HuH-7.5 (cell line): ENCODE data around the gene ATAD1.
"Not testable (repeated sequence)": the region's sequence is repeated elsewhere in the genome, so short reads cannot be mapped to it uniquely, and the experiment has no call there.

Experiments
- DNase-seq: peaks from one replicate; pipeline ENCODE4 v3.0.0; 2011; ENCODE audit warnings: low spot score

ATAD1 gene

GRCh38 chr10:87801813-87802435 is 16.1 kb downstream of the ATAD1 start:
- not testable (repeated sequence) for DNase-seq

- no peak for DNase-seq
These were observed 18.2 kb downstream of the ATAD1 start for GRCh38 chr10:87799860-87800259.

- no peak for DNase-seq
These were observed 19.9 kb downstream of the ATAD1 start for GRCh38 chr10:87798082-87798481.

- DNase-seq: no peak
These were observed 23.7 kb downstream of the ATAD1 start for GRCh38 chr10:87794285-87794684.

- DNase-seq: no peak
These were observed 27.8 kb downstream of the ATAD1 start for GRCh38 chr10:87790185-87790584.

GRCh38 chr10:87786421-87786820 is 31.6 kb downstream of the ATAD1 start:
- DNase-seq: no peak

- no peak for DNase-seq
These were observed 35.3 kb downstream of the ATAD1 start for GRCh38 chr10:87782721-87783120.

GRCh38 chr10:87781545-87781944 is 36.5 kb downstream of the ATAD1 start:
- no peak for DNase-seq

- DNase-seq: no peak
These were observed 41.7 kb downstream of the ATAD1 start for GRCh38 chr10:87776328-87776727.

DNA sequence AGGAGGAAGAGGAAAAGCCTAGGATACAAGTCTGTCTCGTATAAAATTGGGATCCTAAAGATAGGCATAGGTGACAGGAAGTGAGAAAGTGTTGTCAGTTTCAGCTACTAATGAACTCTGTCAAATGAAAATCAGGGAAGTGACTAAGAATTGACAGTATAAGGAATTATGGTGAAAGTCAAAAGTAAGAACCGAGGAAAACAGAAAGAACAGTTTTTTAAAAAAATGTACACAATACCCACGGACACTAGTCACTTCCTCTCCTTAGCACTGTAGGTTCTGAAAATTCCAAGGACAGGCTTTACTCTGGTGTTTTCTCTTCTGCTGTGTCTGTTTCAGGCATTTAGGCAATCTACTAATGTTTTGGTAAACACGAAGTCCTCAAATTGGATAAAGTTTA is 42.3 kb downstream of the ATAD1 start:
- DNase-seq: no peak

DNA sequence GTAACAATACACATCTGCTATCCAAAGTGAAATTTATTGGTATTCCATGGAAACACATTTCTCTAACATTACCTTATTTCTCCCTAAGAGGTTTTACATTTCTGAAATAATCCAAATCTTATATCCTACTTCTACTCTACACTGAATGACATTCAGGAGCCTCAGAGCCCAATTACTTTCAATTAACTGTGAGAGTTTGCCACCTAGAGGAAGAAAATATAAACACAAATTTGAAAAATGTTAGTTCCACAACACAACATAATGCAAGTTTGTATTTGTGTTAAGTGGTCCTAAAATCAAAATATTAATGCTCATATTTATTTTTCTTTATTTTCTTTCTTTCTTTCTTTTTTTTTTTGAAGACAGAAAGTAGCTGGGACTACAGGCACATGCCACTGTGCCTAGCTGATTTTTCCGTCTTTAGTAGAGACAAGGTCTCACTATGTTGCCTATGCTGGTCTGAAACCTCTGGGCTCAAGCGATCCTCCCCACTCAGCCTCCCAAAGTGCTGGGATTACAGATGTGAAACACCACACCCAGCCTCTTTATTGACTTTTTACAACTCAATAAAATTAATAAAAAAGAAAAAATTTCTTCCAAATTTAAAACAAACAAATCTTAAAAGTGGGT is 46.0 kb downstream of the ATAD1 start:
- no peak for DNase-seq

DNA sequence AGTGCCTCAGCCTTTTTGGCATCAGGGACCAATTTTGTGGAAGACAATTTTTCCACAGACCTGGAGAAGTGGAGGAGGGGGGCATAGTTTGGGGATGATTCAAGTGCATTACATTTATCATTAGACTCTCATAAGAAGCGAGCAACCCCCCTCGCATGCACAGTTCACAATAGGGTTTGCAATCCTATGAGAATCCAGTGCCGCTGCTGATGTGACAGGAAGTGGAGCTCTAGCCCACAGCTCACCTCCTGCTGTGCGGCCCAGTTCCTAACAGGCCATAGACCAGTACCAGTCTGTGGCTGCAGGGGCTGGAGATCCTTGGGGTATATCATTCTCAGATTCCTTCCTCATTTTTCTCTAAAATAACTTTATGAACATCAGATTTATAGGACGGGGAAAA is 50.8 kb downstream of the ATAD1 start:
- no peak for DNase-seq

GRCh38 chr10:87765666-87766376 is 52.2 kb downstream of the ATAD1 start:
- no peak for DNase-seq

GRCh38 chr10:87764072-87764934 is 53.7 kb downstream of the ATAD1 start:
- DNase-seq: no peak

- DNase-seq: no peak
These were observed 54.8 kb downstream of the ATAD1 start for GRCh38 chr10:87763086-87763861.

DNA sequence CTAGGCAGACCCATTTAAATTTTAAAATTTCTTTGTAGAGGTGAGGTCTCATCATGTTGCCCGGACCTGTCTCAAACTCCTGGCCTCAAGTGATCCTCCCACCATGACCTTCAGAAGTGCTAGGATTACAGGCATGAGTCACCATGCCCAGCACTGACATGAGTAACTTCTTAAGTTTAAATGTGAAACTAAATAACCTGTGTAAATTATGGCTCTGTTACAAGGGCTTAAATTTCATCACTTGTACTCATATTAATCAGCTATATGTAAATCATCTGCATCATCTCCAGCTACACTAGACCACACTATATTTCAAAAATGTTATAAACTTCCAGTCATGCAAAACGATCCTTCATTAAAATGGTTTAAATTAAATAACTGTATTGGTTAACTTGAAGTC is 56.1 kb downstream of the ATAD1 start:
- DNase-seq: no peak

- DNase-seq: no peak
These were observed 56.9 kb downstream of the ATAD1 start for GRCh38 chr10:87761153-87761552.

DNA sequence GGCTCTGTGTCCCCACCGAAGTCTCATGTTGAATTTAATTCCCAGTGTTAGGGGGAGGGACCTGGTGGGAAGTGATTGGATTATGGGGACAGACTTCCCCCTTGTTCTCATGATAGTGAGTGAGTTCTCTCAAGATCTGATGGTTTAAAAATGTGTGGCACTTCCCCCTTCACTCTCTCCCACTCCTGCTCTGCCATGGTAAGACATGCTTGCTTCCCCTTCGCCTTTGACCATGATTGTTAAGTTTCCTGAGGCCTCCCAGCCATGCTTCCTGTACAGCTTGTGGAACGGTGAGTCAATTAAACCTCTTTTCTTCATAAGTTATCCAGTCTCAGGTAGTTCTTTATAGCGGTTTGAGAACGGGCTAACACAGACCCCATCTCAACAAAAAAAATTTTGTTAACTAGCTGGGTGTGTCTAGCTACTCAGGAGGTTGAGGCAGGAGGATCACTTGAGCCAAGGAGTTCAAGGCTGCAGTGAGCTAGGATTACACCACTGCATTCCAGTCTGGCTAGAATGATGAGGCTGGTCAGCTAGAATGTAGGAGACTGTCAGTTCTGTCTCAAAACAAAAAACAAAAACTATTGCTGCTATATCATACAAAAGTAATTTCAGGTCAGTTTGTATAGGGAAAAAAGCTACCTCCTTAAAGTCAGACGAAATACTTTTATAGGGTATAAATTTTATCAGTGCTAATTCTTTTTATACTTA is 57.7 kb downstream of the ATAD1 start:
- DNase-seq: no peak

DNA sequence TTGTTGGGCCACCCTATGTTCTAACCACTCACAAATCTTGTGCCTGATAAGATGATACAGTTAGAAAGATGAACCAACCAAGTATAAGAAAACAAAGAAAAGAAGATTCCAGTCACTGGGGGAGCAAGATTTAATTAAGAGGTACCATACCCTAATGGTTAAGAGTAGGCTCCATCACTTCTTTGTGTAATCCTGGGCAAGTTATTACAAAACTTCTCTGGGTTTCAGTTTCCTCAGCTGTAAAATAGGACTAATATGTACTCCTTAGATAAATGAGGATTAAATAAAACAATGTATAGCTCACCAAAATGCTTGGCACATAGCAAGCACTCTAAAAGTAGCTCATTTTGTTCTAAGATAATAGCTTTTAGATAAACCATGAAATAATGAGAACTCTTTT is 58.5 kb downstream of the ATAD1 start:
- no peak for DNase-seq

- no peak for DNase-seq
These were observed 60.3 kb downstream of the ATAD1 start for GRCh38 chr10:87757685-87758084.
